OCI-LY1 (cell line): ENCODE data around the gene FAM72C.
"Not testable (repeated sequence)": the region's sequence is repeated elsewhere in the genome, so short reads cannot be mapped to it uniquely, and the experiment has no call there.

ENCODE experiments used
- H2AFZ ChIP-seq: fragments of 200-600 bp; sonication (generic), shearing (Covaris generic); 2 replicates; pipeline ENCODE4 v1.6.0; 2014; ENCODE audit warnings: antibody characterized with exemption, mild to moderate bottlenecking, low read length
- H3F3A ChIP-seq: fragments of 200-600 bp; sonication (generic), shearing (Covaris generic); 2 replicates; pipeline ENCODE4 v1.6.0; 2014; ENCODE audit warnings: mild to moderate bottlenecking, antibody characterized with exemption, low read length, moderate library complexity; ENCODE audit not compliant: insufficient read depth
- H3K27ac ChIP-seq: fragments of 200-600 bp; sonication (generic); 2 replicates; pipeline ENCODE4 v1.5.1; 2014; ENCODE audit warnings: low read length, mixed run types, mild to moderate bottlenecking, low read depth; ENCODE audit not compliant: poor library complexity, severe bottlenecking
- H3K27me3 ChIP-seq: fragments of 200-600 bp; sonication (generic); 2 replicates; pipeline ENCODE4 v1.6.0; 2014; ENCODE audit warnings: antibody characterized with exemption, mild to moderate bottlenecking, low read length, moderate library complexity; ENCODE audit not compliant: insufficient read depth
- H3K36me3 ChIP-seq: fragments of 200-600 bp; sonication (generic); 2 replicates; pipeline ENCODE4 v1.6.1; 2014; ENCODE audit warnings: mild to moderate bottlenecking, antibody characterized with exemption, low read length, moderate library complexity, mixed read lengths; ENCODE audit not compliant: insufficient read depth
- H3K4me1 ChIP-seq: fragments of 200-600 bp; sonication (generic); 2 replicates; pipeline ENCODE4 v1.5.1; 2014; ENCODE audit warnings: mild to moderate bottlenecking, low read length, moderate library complexity; ENCODE audit not compliant: insufficient read depth, severe bottlenecking
- H3K4me2 ChIP-seq: fragments of 200-600 bp; sonication (generic), shearing (Covaris generic); 2 replicates; pipeline ENCODE4 v1.6.1; 2014; ENCODE audit warnings: low read length
- H3K4me3 ChIP-seq: fragments of 200-600 bp; sonication (generic); 2 replicates; pipeline ENCODE4 v1.5.1; 2014; ENCODE audit warnings: low read length, low read depth, mild to moderate bottlenecking, mixed read lengths; ENCODE audit not compliant: poor library complexity, severe bottlenecking
- H3K79me2 ChIP-seq: fragments of 200-600 bp; shearing (Covaris generic); 2 replicates; pipeline ENCODE4 v1.6.1; 2016; ENCODE audit warnings: mixed run types, low read length, mixed read lengths; ENCODE audit not compliant: insufficient read depth
- H3K9ac ChIP-seq: fragments of 200-600 bp; sonication (generic), shearing (Covaris generic); 2 replicates; pipeline ENCODE4 v1.6.1; 2014; ENCODE audit warnings: mild to moderate bottlenecking, low read length, mixed read lengths
- H3K9me2 ChIP-seq: fragments of 200-600 bp; sonication (generic), shearing (Covaris generic); 2 replicates; pipeline ENCODE4 v1.6.1; 2014; ENCODE audit warnings: low read depth, mild to moderate bottlenecking, low read length, mixed read lengths
- H3K9me3 ChIP-seq: fragments of 200-600 bp; shearing (Covaris generic); 2 replicates; pipeline ENCODE4 v1.6.1; 2014; ENCODE audit warnings: low read length, mixed read lengths
- H4K20me1 ChIP-seq: fragments of 200-600 bp; sonication (generic), shearing (Covaris generic); 2 replicates; pipeline ENCODE4 v1.6.0; 2016; ENCODE audit warnings: mild to moderate bottlenecking, low read length; ENCODE audit not compliant: insufficient read depth

Gene FAM72C

DNA sequence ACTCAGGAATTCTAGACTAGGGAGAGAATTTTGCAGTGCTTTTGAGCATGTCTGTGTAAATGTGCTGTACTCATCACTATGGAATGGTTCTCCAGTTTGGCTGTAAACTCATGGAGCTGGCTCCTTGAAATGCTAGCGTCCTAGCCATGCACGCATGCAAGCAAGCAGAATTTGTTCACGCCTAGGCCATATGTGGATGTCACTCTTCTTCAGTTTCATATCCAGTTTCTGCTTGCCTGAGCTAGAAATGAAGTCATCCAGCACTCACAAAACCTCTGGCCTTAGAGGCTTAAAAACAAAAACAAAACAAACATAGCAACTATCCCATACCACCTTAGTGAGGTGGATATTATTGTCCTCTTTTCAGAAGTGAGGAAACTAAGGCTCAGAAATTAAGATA lies 37.6 kb upstream of the FAM72C start:
- not testable (repeated sequence) for H3K9me2 ChIP-seq, H3K27me3 ChIP-seq, H2AFZ ChIP-seq, H3K36me3 ChIP-seq, H3K4me1 ChIP-seq, H3F3A ChIP-seq, H3K79me2 ChIP-seq, H3K4me2 ChIP-seq, H3K4me3 ChIP-seq, H3K27ac ChIP-seq, H3K9me3 ChIP-seq, H3K9ac ChIP-seq, H4K20me1 ChIP-seq

DNA sequence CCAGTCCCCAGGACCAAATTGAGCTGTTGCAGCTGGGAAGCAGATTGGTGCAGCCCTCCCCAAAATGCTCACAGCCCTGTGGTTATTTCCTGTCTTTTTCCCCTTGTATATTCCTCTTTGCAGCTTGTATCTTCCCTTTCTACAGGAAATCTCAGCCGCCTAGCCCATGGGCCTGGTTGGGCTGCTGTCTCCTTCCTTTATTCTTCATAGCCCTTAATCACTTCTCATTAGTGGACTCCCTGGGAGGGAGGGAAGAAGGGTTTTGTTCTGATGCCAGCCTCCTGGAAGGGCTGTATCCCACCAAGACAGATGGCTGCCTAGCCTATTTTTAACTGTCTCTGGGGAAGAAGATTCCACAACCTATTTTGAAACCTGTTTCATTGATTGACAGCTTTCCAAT lies 32.5 kb upstream of the FAM72C start:
- H3K79me2 ChIP-seq, H3K27me3 ChIP-seq, H3K36me3 ChIP-seq, H3K9me3 ChIP-seq, H3F3A ChIP-seq, H3K9me2 ChIP-seq, H3K9ac ChIP-seq, H4K20me1 ChIP-seq, H2AFZ ChIP-seq, H3K4me3 ChIP-seq, H3K4me1 ChIP-seq, H3K4me2 ChIP-seq, H3K27ac ChIP-seq: not testable (repeated sequence)

DNA sequence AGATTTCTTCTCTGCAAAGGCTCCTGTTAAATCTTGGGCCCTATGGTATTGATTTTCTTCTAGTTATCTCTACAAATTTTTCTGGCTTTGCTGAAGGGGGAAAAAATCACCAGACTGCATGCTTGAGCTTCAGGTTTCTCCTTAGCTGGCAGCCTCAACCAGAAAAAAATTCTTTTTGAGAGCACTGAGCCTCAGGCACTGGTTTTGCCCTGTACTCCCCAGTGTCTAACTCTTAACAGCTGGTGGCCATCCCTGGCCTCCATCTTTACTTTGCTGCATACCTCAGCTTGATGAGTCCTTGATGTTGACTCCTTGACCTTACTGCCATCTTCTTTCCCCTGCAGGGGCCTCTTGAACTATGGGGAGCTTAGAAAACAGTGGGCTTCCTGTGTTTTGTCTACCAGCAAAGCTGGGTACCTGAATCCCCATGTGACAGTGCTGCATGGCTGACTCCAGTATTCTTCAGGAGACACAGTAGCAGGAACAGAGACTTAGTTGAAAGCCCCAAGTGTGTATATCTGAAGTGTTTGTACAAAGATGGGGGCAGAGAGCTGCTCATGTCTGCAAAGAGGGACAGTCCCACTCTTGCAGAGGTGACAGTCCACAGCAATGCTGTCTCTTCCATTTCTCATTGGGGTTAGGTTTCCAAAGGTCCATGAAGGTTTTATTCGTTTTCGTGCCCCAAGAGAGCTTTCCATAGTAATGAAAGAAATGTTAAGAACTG lies 31.7 kb upstream of the FAM72C start:
- not testable (repeated sequence) for H3K9ac ChIP-seq, H3K27ac ChIP-seq, H3K27me3 ChIP-seq, H3K9me3 ChIP-seq, H3K4me1 ChIP-seq, H3K4me2 ChIP-seq, H3K36me3 ChIP-seq, H3F3A ChIP-seq, H2AFZ ChIP-seq, H4K20me1 ChIP-seq, H3K4me3 ChIP-seq, H3K9me2 ChIP-seq, H3K79me2 ChIP-seq

DNA sequence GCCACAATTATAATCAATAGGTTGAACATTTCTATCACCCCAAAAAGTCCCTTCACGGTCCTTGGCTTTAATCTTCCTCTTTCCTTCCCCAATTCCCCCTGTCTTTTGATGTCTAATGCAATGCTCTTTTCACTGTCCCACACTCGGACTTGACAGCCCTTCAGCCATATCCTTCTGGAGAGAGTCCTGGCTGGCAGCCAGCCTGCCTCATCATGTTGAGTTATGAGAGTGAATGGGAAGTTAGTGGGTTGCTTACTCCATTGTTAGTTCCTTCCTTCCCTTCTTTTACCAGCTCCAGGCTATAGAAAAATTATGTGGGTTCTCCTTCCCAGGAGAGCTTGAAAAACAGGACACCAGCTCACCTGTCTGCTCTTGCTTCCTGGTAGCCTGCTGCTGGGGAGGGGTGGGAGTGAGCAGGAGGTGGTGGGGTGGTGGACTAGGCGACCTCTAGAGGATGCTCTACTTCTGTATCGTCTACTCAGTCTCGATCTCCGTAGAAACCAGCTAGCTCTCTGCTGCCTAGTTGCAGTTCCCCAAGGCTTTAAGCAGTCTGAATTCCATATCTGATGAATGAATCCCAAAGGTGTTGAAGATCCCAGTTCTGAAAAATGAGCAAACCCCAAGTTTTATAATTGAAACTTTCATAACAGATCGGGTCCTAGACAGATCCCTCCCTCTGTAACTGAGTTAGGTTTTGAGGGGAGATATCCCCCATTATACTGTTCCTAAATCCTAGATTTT lies 30.5 kb upstream of the FAM72C start:
- H3K79me2 ChIP-seq, H3K9me3 ChIP-seq, H3K4me2 ChIP-seq, H3K27me3 ChIP-seq, H3K4me1 ChIP-seq, H3K36me3 ChIP-seq, H3F3A ChIP-seq, H2AFZ ChIP-seq, H4K20me1 ChIP-seq, H3K27ac ChIP-seq, H3K9me2 ChIP-seq, H3K4me3 ChIP-seq, H3K9ac ChIP-seq: not testable (repeated sequence)

DNA sequence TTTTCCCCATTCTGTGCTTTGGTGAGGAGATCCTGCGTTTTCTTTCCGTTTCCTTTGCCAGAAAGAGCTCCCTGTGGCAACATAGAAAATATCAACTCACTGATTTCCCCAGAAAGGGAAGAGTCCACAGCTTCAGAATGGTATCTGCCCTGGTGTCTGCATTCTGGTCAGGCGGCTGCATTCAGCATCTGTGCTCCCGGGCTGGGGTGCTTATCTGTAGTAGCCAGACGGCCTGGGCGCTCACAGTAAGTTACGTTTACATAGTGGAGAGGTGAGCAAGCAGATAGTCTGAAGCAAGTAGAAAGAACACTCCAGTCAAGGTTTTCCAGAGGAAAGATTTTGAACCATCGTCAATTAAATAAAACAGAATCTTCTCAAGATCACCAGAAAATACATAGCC lies 29.3 kb upstream of the FAM72C start:
- not testable (repeated sequence) for H4K20me1 ChIP-seq, H3K79me2 ChIP-seq, H3K9me2 ChIP-seq, H3K4me3 ChIP-seq, H3K36me3 ChIP-seq, H3K27me3 ChIP-seq, H2AFZ ChIP-seq, H3K27ac ChIP-seq, H3K9me3 ChIP-seq, H3K9ac ChIP-seq, H3F3A ChIP-seq, H3K4me2 ChIP-seq, H3K4me1 ChIP-seq

DNA sequence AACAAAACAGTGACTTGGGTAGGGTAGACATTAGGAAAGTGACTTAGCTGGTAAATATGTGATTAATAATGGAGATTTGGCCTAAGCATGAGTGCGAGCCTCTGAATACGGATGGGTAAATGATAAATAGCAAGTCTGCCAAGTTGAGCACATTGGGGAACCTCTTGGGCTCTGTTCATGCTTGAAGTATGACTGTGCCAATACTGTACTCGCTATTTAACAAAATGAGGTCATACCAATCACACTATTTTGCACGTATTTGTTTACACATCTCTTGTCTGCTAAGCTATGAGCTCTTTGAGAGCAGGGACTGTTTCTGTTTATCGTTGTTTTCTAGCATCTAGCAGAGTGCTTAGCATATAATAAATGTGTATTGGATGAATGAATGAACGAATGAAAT lies 24.2 kb upstream of the FAM72C start:
- not testable (repeated sequence) for H4K20me1 ChIP-seq

DNA sequence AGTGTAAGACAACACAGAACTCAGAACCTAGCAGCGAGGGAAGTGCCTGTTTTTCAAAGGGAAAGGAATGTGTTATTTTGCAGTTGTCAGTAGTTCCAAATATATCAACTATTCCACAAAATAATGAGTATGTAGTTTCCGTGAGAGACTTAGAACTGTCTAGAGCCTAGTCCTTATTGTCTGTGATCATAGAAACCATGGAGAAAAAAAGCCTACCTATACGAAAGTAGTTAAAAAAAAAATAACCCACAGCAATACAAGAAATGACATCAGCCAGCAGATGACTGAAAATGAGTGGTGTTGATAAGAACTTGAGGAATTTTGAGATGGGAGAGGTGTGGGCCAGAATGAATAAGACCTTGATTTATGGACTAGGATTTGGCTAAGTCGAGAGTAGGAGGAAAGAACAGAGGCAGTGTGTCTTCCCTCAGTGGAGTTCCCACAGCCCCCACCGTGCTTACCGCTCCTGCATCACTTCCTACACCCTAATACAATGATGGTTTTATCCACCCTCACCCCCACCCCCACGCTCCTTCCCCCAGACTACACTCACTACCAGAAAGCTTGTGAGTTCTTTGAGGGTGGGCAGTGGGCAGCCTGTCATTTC lies 21.6 kb upstream of the FAM72C start:
- H3K27ac ChIP-seq, H3K9me2 ChIP-seq, H3F3A ChIP-seq, H3K4me1 ChIP-seq, H3K27me3 ChIP-seq, H3K4me3 ChIP-seq, H3K9me3 ChIP-seq, H3K36me3 ChIP-seq, H3K9ac ChIP-seq, H4K20me1 ChIP-seq, H3K4me2 ChIP-seq, H2AFZ ChIP-seq, H3K79me2 ChIP-seq: not testable (repeated sequence)

More for the DNA sequence above, 24.2 kb upstream of the FAM72C start:
- not testable (repeated sequence) for H3K9me2 ChIP-seq, H3K36me3 ChIP-seq, H3K9me3 ChIP-seq, H3K79me2 ChIP-seq, H2AFZ ChIP-seq, H3K27ac ChIP-seq, H3K4me2 ChIP-seq, H3K27me3 ChIP-seq, H3K4me1 ChIP-seq, H3F3A ChIP-seq, H3K9ac ChIP-seq, H3K4me3 ChIP-seq
